ENCODE results near the gene POU3F1. TPM values are rescaled to one million over a fixed set of nuclear protein-coding genes. Genes with fewer than 3 reads are reported as not detected.
A peak's percentile ranks its signal among the peaks of the same experiment; 100 is the strongest.

POU3F1 gene
- total RNA-seq, 1 donor from 2014 or later = 16.5 TPM

GRCh38 chr1:38045401-38046332 lies 926 bp downstream of the POU3F1 start:
- H3K4me2 ChIP-seq = peak overlapping the region; percentile 99
- peaks cover 55% of the 10 kb centered on the region for H3K4me1 ChIP-seq
- peaks cover 54% of the 10 kb centered on the region for H3F3A ChIP-seq (ENCODE audit: low read depth)
- Mint-ChIP-seq H3K4me1 (peaks cover 56% of the 10 kb centered on the region), H3K4me3 (peak overlapping the region; percentile 81), H3K9me3 (no peaks in the 10 kb centered on the region), H3K36me3 (peaks cover 10% of the 10 kb centered on the region), H3K27me3 (ENCODE audit: insufficient read depth, low read depth) (peaks cover 44% of the 10 kb centered on the region), H3K27ac (no peak overlapping the region)
- peaks cover 97% of the 10 kb centered on the region for H3K79me2 ChIP-seq (ENCODE audit: low read depth)
- peak overlapping the region; percentile 18 for H3K27ac ChIP-seq
- H3K9ac ChIP-seq = peak overlapping the region; percentile 45
- DNase-seq (ENCODE audit: low spot score) = peak; percentile 71
- H2AFZ ChIP-seq (replicated peaks) = no peak overlapping the region
- peak overlapping the region; percentile 92 for H3K4me3 ChIP-seq
- no peaks in the 10 kb centered on the region for H3K36me3 ChIP-seq
- TF ChIP-seq EZH2phosphoT487 (IDR thresholded peaks at IDR 0.05) (no peak), EZH2 (IDR thresholded peaks at IDR 0.05) (no peak)
- TF ChIP-seq, protein P1, sequence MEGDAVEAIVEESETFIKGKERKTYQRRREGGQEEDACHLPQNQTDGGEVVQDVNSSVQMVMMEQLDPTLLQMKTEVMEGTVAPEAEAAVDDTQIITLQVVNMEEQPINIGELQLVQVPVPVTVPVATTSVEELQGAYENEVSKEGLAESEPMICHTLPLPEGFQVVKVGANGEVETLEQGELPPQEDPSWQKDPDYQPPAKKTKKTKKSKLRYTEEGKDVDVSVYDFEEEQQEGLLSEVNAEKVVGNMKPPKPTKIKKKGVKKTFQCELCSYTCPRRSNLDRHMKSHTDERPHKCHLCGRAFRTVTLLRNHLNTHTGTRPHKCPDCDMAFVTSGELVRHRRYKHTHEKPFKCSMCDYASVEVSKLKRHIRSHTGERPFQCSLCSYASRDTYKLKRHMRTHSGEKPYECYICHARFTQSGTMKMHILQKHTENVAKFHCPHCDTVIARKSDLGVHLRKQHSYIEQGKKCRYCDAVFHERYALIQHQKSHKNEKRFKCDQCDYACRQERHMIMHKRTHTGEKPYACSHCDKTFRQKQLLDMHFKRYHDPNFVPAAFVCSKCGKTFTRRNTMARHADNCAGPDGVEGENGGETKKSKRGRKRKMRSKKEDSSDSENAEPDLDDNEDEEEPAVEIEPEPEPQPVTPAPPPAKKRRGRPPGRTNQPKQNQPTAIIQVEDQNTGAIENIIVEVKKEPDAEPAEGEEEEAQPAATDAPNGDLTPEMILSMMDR (IDR thresholded peaks at IDR 0.05) = no peak
- no peaks in the 10 kb centered on the region for H3K27me3 ChIP-seq
- no peaks in the 10 kb centered on the region for H3K9me3 ChIP-seq (ENCODE audit: low read depth)
- H4K20me1 ChIP-seq (ENCODE audit: low read depth) = peaks cover 87% of the 10 kb centered on the region

GRCh38 chr1:38044221-38045215 lies 2.1 kb downstream of the POU3F1 start:
- H3K36me3 Mint-ChIP-seq = peaks cover 10% of the 10 kb centered on the region
- Histone ChIP-seq H3K9me3 (ENCODE audit: low read depth) (no peaks in the 10 kb centered on the region), H3K9ac (peak overlapping the region; percentile 74), H2AFZ (replicated peaks) (no peak overlapping the region), H3K27ac (peak overlapping the region; percentile 94), H3K36me3 (peaks cover 2% of the 10 kb centered on the region), H3K4me1 (peaks cover 45% of the 10 kb centered on the region), H3F3A (ENCODE audit: low read depth) (peaks cover 58% of the 10 kb centered on the region), H4K20me1 (ENCODE audit: low read depth) (peaks cover 86% of the 10 kb centered on the region), H3K4me3 (peak overlapping the region; percentile 92), H3K27me3 (no peaks in the 10 kb centered on the region), H3K4me2 (peak overlapping the region; percentile 99), H3K79me2 (ENCODE audit: low read depth) (peaks cover 97% of the 10 kb centered on the region)
- no peak for DNase-seq (ENCODE audit: low spot score)
- H3K4me1 Mint-ChIP-seq = peaks cover 53% of the 10 kb centered on the region
- TF ChIP-seq EZH2 (IDR thresholded peaks at IDR 0.05) = peak; percentile 32
- no peak for TF ChIP-seq EZH2phosphoT487 (IDR thresholded peaks at IDR 0.05)
- H3K4me3 Mint-ChIP-seq = peak overlapping the region; percentile 93
- no peak overlapping the region for H3K27ac Mint-ChIP-seq
- H3K27me3 Mint-ChIP-seq (ENCODE audit: insufficient read depth, low read depth) = peaks cover 44% of the 10 kb centered on the region
- H3K9me3 Mint-ChIP-seq = no peaks in the 10 kb centered on the region

DNA sequence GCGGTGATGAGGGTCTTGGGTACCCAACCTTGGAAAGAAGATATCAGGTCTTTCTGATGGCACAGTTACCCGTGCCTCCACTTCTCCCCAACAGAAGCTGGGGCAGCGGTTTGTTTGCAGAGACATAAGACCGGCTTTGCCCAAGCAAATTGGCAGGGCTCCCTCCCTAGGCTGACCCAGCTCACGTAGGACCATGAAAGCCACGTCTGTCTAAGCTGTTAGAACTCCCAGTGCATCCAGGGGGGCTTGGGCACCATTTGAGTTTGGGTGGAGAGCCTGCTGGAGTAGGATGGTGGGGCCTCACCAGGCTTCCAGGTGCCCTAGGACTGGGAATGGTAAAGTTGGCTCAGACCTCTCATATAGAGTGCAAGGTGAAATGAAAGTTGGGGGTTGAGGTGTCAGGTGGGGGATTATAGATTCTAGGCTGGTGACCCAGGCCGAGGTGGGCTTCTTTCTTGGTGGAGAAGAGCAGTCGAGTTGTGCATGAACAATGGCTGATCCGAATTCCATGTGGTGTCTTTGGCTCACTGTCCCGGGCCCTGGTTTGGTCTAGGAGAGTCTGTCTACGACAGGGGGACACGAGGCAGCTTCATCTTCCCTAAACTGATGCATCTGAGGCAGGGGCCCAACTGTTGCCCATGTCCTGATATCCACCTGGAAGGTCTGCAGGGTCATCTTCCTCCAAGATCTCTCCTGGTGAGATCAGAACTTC lies 3.4 kb downstream of the POU3F1 start:
- peaks cover 35% of the 10 kb centered on the region for H3K4me1 ChIP-seq

More for the DNA sequence above, 3.4 kb downstream of the POU3F1 start:
- Mint-ChIP-seq H3K36me3 (peaks cover 11% of the 10 kb centered on the region), H3K4me3 (peak overlapping the region; percentile 93), H3K27ac (no peak overlapping the region), H3K27me3 (ENCODE audit: insufficient read depth, low read depth) (peaks cover 38% of the 10 kb centered on the region), H3K4me1 (peaks cover 44% of the 10 kb centered on the region), H3K9me3 (no peaks in the 10 kb centered on the region)
- Histone ChIP-seq H3K4me2 (peak overlapping the region; percentile 99), H3K27ac (peak overlapping the region; percentile 94), H3F3A (ENCODE audit: low read depth) (peaks cover 57% of the 10 kb centered on the region), H3K36me3 (peaks cover 2% of the 10 kb centered on the region), H3K9ac (peak overlapping the region; percentile 74), H3K4me3 (peak overlapping the region; percentile 92), H4K20me1 (ENCODE audit: low read depth) (peaks cover 80% of the 10 kb centered on the region), H3K79me2 (ENCODE audit: low read depth) (peaks cover 96% of the 10 kb centered on the region), H3K9me3 (ENCODE audit: low read depth) (no peaks in the 10 kb centered on the region), H3K27me3 (no peaks in the 10 kb centered on the region), H2AFZ (replicated peaks) (no peak overlapping the region)
- no peak for TF ChIP-seq EZH2 (IDR thresholded peaks at IDR 0.05)
- no peak for TF ChIP-seq EZH2phosphoT487 (IDR thresholded peaks at IDR 0.05)
- TF ChIP-seq, protein P1 (IDR thresholded peaks at IDR 0.05) = no peak
- DNase-seq (ENCODE audit: low spot score) = no peak

Data from neural progenitor cell (in vitro differentiated cells).